Measurements from ENCODE around the gene EFNA4. TPM values are rescaled to one million over a fixed set of nuclear protein-coding genes. Genes with fewer than 3 reads are reported as not detected.

The EFNA4 gene
- total RNA-seq, 1 experiment from 2014 or later: 8.0 TPM

DNA sequence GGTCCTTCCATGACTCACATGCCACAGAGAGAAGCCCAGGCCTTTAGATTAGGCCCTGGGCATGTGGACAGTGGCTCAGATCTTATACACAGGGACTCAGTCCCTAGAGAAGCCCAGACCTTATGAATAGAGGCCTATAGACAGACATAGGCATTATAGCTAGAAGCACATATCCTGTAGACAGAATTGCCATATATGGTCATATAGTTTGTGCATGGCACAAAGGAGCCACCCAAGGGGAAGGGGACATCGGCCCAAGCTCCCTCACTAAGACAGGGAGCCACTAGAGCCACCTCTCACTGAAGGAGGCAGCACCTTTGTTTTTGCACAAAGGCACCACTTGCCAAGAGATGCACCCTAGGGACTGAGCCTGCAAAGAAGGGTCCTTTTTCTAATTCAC is 12.8 kb downstream of the EFNA4 start:
- Histone ChIP-seq H3K36me3 (ENCODE audit: control insufficient read depth, insufficient read depth, low read length) (no peaks in the 10 kb centered on the region; the same call in 1 of the 2 replicates), H3K27ac (ENCODE audit: low read length) (no peak overlapping the region), H3K4me1 (ENCODE audit: control insufficient read depth, insufficient read depth, low read length) (peaks cover 8% of the 10 kb centered on the region), H3K4me3 (ENCODE audit: low read depth in 2 of 2, low read length in 2 of 2) (no peak overlapping the region), H3K9me3 (ENCODE audit: control insufficient read depth, insufficient read depth, low read depth, low read length) (no peaks in the 10 kb centered on the region), H3K27me3 (ENCODE audit: control insufficient read depth, insufficient read depth, low read length) (peaks cover 6% of the 10 kb centered on the region)
- DNase-seq (ENCODE audit: low read depth, low spot score): no peak
- in situ Hi-C loops (cut with HindIII; ENCODE audit: low pct_unique_long_range_greater_than_20kb, low sequenced_read_pairs) (no loop called here), intact Hi-C loops (cut with micrococcal nuclease; ENCODE audit: unreplicated experiment) (no loop called here)
- no peak for ATAC-seq
- CTCF ChIA-PET: no interaction called here
- TF ChIP-seq, protein P1, sequence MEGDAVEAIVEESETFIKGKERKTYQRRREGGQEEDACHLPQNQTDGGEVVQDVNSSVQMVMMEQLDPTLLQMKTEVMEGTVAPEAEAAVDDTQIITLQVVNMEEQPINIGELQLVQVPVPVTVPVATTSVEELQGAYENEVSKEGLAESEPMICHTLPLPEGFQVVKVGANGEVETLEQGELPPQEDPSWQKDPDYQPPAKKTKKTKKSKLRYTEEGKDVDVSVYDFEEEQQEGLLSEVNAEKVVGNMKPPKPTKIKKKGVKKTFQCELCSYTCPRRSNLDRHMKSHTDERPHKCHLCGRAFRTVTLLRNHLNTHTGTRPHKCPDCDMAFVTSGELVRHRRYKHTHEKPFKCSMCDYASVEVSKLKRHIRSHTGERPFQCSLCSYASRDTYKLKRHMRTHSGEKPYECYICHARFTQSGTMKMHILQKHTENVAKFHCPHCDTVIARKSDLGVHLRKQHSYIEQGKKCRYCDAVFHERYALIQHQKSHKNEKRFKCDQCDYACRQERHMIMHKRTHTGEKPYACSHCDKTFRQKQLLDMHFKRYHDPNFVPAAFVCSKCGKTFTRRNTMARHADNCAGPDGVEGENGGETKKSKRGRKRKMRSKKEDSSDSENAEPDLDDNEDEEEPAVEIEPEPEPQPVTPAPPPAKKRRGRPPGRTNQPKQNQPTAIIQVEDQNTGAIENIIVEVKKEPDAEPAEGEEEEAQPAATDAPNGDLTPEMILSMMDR (IDR thresholded peaks at IDR 0.05): no peak
- TF ChIP-seq POLR2AphosphoS5 (IDR thresholded peaks at IDR 0.05; ENCODE audit: low read depth, low read length): no peak
- TF ChIP-seq SIN3A (IDR thresholded peaks at IDR 0.05; ENCODE audit: borderline replicate concordance, insufficient read depth, low read depth, low read length): no peak
- TF ChIP-seq REST (IDR thresholded peaks at IDR 0.05; ENCODE audit: insufficient read depth in 1 of 2, low read depth in 2 of 2, low read length in 1 of 2): no peak
- no peak for TF ChIP-seq TCF7L2 (IDR thresholded peaks at IDR 0.05; ENCODE audit: low read depth, low read length)
- POLR2A ChIA-PET: interaction anchor here (0.5 kb wide), 1 partner anchor 46 kb away, joined by 3 read pairs; no protein-coding TSS in a partner anchor
- BruUV-seq (replicated peaks): no TSS peak

- Histone ChIP-seq H3K27ac (ENCODE audit: low read length) (no peak overlapping the region), H3K4me3 (ENCODE audit: low read depth in 2 of 2, low read length in 2 of 2) (no peak overlapping the region), H3K27me3 (ENCODE audit: control insufficient read depth, insufficient read depth, low read length) (peaks cover 9% of the 10 kb centered on the region), H3K36me3 (ENCODE audit: control insufficient read depth, insufficient read depth, low read length) (no peaks in the 10 kb centered on the region; the same call in 1 of the 2 replicates), H3K9me3 (ENCODE audit: control insufficient read depth, insufficient read depth, low read depth, low read length) (no peaks in the 10 kb centered on the region), H3K4me1 (ENCODE audit: control insufficient read depth, insufficient read depth, low read length) (peaks cover 10% of the 10 kb centered on the region)
- intact Hi-C loops (cut with micrococcal nuclease; ENCODE audit: unreplicated experiment) (no loop called here), in situ Hi-C loops (cut with HindIII; ENCODE audit: low pct_unique_long_range_greater_than_20kb, low sequenced_read_pairs) (no loop called here)
- ChIA-PET CTCF (no interaction called here), POLR2A (no interaction called here)
- no TSS peak for BruUV-seq (replicated peaks)
- TF ChIP-seq TCF7L2 (IDR thresholded peaks at IDR 0.05; ENCODE audit: low read depth, low read length) (no peak), SIN3A (IDR thresholded peaks at IDR 0.05; ENCODE audit: borderline replicate concordance, insufficient read depth, low read depth, low read length) (no peak), REST (IDR thresholded peaks at IDR 0.05; ENCODE audit: insufficient read depth in 1 of 2, low read depth in 2 of 2, low read length in 1 of 2) (no peak), POLR2AphosphoS5 (IDR thresholded peaks at IDR 0.05; ENCODE audit: low read depth, low read length) (no peak)
- TF ChIP-seq, protein P1 (IDR thresholded peaks at IDR 0.05): no peak
- DNase-seq (ENCODE audit: low read depth, low spot score): no peak
- ATAC-seq: no peak
Observed at GRCh38 chr1:155077346-155077745, 13.8 kb downstream of the EFNA4 start.
